GM21390 (cell line): ENCODE data around the gene GGA1.

Experiments used
- ATAC-seq: cut with Tn5 transposase; IDR thresholded peaks from one replicate; pipeline ENCODE4 v1.9.1; 2021; ENCODE audit not compliant: unreplicated experiment

The GGA1 gene

GRCh38 chr22:37665487-37665886 is 56.9 kb downstream of the GGA1 start:
- ATAC-seq: no peak

GRCh38 chr22:37669586-37669985 is 61.0 kb downstream of the GGA1 start:
- ATAC-seq: no peak

GRCh38 chr22:37672206-37672919 is 63.7 kb downstream of the GGA1 start:
- no peak for ATAC-seq

GRCh38 chr22:37672920-37673455 is 64.4 kb downstream of the GGA1 start:
- ATAC-seq: no peak

GRCh38 chr22:37674248-37674647 is 65.6 kb downstream of the GGA1 start:
- ATAC-seq: no peak

GRCh38 chr22:37674951-37675929 is 66.6 kb downstream of the GGA1 start, which contains the start of gene LGALS1:
Gene LGALS1, plus strand, starts transcription at chr22:37675636. Its CDS starts 67 bp downstream, at chr22:37675703.
- peak; percentile 47 for ATAC-seq

- peak; percentile 12 for ATAC-seq
Measured at GRCh38 chr22:37675930-37676735, 67.5 kb downstream of the GGA1 start.

- ATAC-seq: peak; percentile 44
Measured at GRCh38 chr22:37676736-37677492, 68.3 kb downstream of the GGA1 start.

GRCh38 chr22:37677493-37677974 is 68.9 kb downstream of the GGA1 start:
- ATAC-seq: no peak

- no peak for ATAC-seq
Measured at GRCh38 chr22:37678372-37678771, 69.7 kb downstream of the GGA1 start.

GRCh38 chr22:37679670-37680069 is 71.0 kb downstream of the GGA1 start:
- ATAC-seq: no peak

- no peak for ATAC-seq
Measured at GRCh38 chr22:37680191-37680851, 71.7 kb downstream of the GGA1 start.

GRCh38 chr22:37681001-37681424 is 72.4 kb downstream of the GGA1 start:
- ATAC-seq: no peak

GRCh38 chr22:37681556-37682049 is 73.0 kb downstream of the GGA1 start:
- ATAC-seq: no peak
